Ishikawa (cell line): ENCODE results near the gene MCU.

Experiments
- CEBPB ChIP-seq: IDR thresholded peaks from 2 replicates; pipeline ENCODE4 v1.6.1; 2012
- CREB1 ChIP-seq: IDR thresholded peaks from 2 replicates; pipeline ENCODE4 v1.6.1; 2012; ENCODE audit warnings: low read depth
- EGR1 ChIP-seq: IDR thresholded peaks from 2 replicates; pipeline ENCODE4 v1.6.1; 2012
- EP300 ChIP-seq: IDR thresholded peaks from 2 replicates; pipeline ENCODE4 v1.6.1; 2012; ENCODE audit warnings: borderline replicate concordance
- FOXM1 ChIP-seq: IDR thresholded peaks from 2 replicates; pipeline ENCODE4 v1.6.1; 2012; ENCODE audit warnings: low read depth, borderline replicate concordance
- MAX ChIP-seq: IDR thresholded peaks from 2 replicates; pipeline ENCODE4 v1.6.1; 2012
- NFIC ChIP-seq: IDR thresholded peaks from 2 replicates; pipeline ENCODE4 v1.6.1; 2012
- RAD21 ChIP-seq: IDR thresholded peaks from 2 replicates; pipeline ENCODE4 v1.6.1; 2012; ENCODE audit warnings: low read depth
- REST ChIP-seq: IDR thresholded peaks from 2 replicates; pipeline ENCODE4 v1.6.1; 2012; ENCODE audit warnings: low read depth, mild to moderate bottlenecking
- TAF1 ChIP-seq: IDR thresholded peaks from 2 replicates; pipeline ENCODE4 v1.6.1; 2012; ENCODE audit warnings: low read depth, mild to moderate bottlenecking
- TCF12 ChIP-seq: IDR thresholded peaks from 2 replicates; pipeline ENCODE4 v1.6.1; 2012; ENCODE audit warnings: low read depth
- TEAD4 ChIP-seq: IDR thresholded peaks from 2 replicates; pipeline ENCODE4 v1.6.1; 2012
- USF1 ChIP-seq: IDR thresholded peaks from 2 replicates; pipeline ENCODE4 v1.6.1; 2012
- YY1 ChIP-seq: IDR thresholded peaks from 2 replicates; pipeline ENCODE4 v1.6.1; 2012; ENCODE audit warnings: low read depth
- ZBTB7A ChIP-seq: IDR thresholded peaks from 2 replicates; pipeline ENCODE4 v1.6.1; 2012; ENCODE audit warnings: low read depth

MCU gene

GRCh38 chr10:72818076-72818475 lies 126.1 kb downstream of the MCU start:
- TF ChIP-seq REST = no peak
- no peak for TF ChIP-seq CREB1
- no peak for TF ChIP-seq TEAD4
- no peak for TF ChIP-seq YY1
- TF ChIP-seq EP300 = no peak

- TF ChIP-seq CREB1 (no peak), TAF1 (no peak), FOXM1 (no peak), MAX (no peak), TEAD4 (no peak), YY1 (no peak), ZBTB7A (no peak), USF1 (no peak), TCF12 (no peak), CEBPB (no peak), EGR1 (no peak), REST (no peak), NFIC (no peak), EP300 (no peak)
Measured at GRCh38 chr10:72819053-72819452, 127.1 kb downstream of the MCU start.

GRCh38 chr10:72821606-72822005 lies 129.7 kb downstream of the MCU start:
- no peak for TF ChIP-seq EGR1

GRCh38 chr10:72822342-72822986 lies 130.5 kb downstream of the MCU start:
- no peak for TF ChIP-seq ZBTB7A
- no peak for TF ChIP-seq USF1
- no peak for TF ChIP-seq REST
- TF ChIP-seq TAF1 = no peak
- no peak for TF ChIP-seq YY1

GRCh38 chr10:72825163-72825562 lies 133.2 kb downstream of the MCU start:
- TF ChIP-seq TCF12 (no peak), TEAD4 (no peak), YY1 (no peak), FOXM1 (no peak), RAD21 (no peak), EGR1 (no peak), ZBTB7A (no peak)

GRCh38 chr10:72826346-72826745 lies 134.4 kb downstream of the MCU start:
- TF ChIP-seq USF1 (no peak), REST (no peak), MAX (no peak), CEBPB (no peak), EGR1 (no peak), TEAD4 (no peak), NFIC (no peak), EP300 (no peak), FOXM1 (no peak), RAD21 (no peak), CREB1 (no peak), ZBTB7A (no peak), TCF12 (no peak), YY1 (no peak), TAF1 (no peak)
